ENCODE measurements around the gene EOLA1. TPM values are rescaled to one million over a fixed set of nuclear protein-coding genes. Genes with fewer than 3 reads are reported as not detected.

Gene EOLA1
- polyA plus RNA-seq, 1 donor from 2014 or later = 31.1 TPM

- no peaks in the 10 kb centered on the region for H4K20me1 ChIP-seq (ENCODE audit: insufficient read depth)
- H3K4me2 ChIP-seq (ENCODE audit: low read length) = peak overlapping the region; percentile 84
- H2AFZ ChIP-seq (ENCODE audit: low read depth, low read length) = no peak overlapping the region
- no peaks in the 10 kb centered on the region for H3K9me2 ChIP-seq (ENCODE audit: insufficient read depth, low read length)
- H3K4me3 ChIP-seq (ENCODE audit: low read length) = peak overlapping the region; percentile 72
- no peaks in the 10 kb centered on the region for H3F3A ChIP-seq (ENCODE audit: insufficient read depth, low read length, poor library complexity, severe bottlenecking)
- no peaks in the 10 kb centered on the region for H3K9me3 ChIP-seq (ENCODE audit: low read length)
- no peaks in the 10 kb centered on the region for H3K79me2 ChIP-seq (replicated peaks; ENCODE audit: insufficient read depth, low read length)
- peak overlapping the region; percentile 78 for H3K9ac ChIP-seq (ENCODE audit: low read length)
- H3K27ac ChIP-seq (ENCODE audit: low read length) = peak overlapping the region; percentile 81
- no peaks in the 10 kb centered on the region for H3K27me3 ChIP-seq (ENCODE audit: insufficient read depth, low read depth, low read length)
- H3K36me3 ChIP-seq (ENCODE audit: insufficient read depth, low read length) = no peaks in the 10 kb centered on the region
- no peak for TF ChIP-seq TAF1 (IDR thresholded peaks at IDR 0.05; ENCODE audit: low read depth)
- no peak for TF ChIP-seq REST (IDR thresholded peaks at IDR 0.05; ENCODE audit: borderline replicate concordance)
- TF ChIP-seq CTCF (IDR thresholded peaks at IDR 0.05; ENCODE audit: poor library complexity, severe bottlenecking) = peak; percentile 58
- TF ChIP-seq MXI1 (conservative IDR thresholded peaks at IDR 0.05; ENCODE audit: poor library complexity, severe bottlenecking) = no peak
- peak; percentile 11 for TF ChIP-seq POLR2AphosphoS5 (IDR thresholded peaks at IDR 0.05)
- no peak for TF ChIP-seq EZH2 (IDR thresholded peaks at IDR 0.05; ENCODE audit: borderline replicate concordance, insufficient read depth, low read length, poor library complexity, severe bottlenecking)
- TF ChIP-seq SMC3 (conservative IDR thresholded peaks at IDR 0.05; ENCODE audit: poor library complexity) = no peak
- no peak for TF ChIP-seq EP300 (conservative IDR thresholded peaks at IDR 0.05; ENCODE audit: poor library complexity, severe bottlenecking)
Measured at GRCh38 chrX:149504226-149504914, 36.4 kb upstream of the EOLA1 start.

GRCh38 chrX:149504915-149505651 is 35.7 kb upstream of the EOLA1 start, which contains the start of gene IDS:
Gene IDS, minus strand, starts transcription at chrX:149505306. Its CDS starts 169 bp downstream, at chrX:149505137.
- peak; percentile 28 for TF ChIP-seq RAD21 (conservative IDR thresholded peaks at IDR 0.05)
- peak; percentile 28 for TF ChIP-seq CTCF (IDR thresholded peaks at IDR 0.05; ENCODE audit: poor library complexity, severe bottlenecking)
- peak; percentile 45 for TF ChIP-seq SMC3 (conservative IDR thresholded peaks at IDR 0.05; ENCODE audit: poor library complexity)
- TF ChIP-seq MXI1 (conservative IDR thresholded peaks at IDR 0.05; ENCODE audit: poor library complexity, severe bottlenecking) = no peak
- TF ChIP-seq POLR2AphosphoS5 (IDR thresholded peaks at IDR 0.05) = peak; percentile 77
- no peak for TF ChIP-seq EP300 (conservative IDR thresholded peaks at IDR 0.05; ENCODE audit: poor library complexity, severe bottlenecking)
- no peaks in the 10 kb centered on the region for H3K9me3 ChIP-seq (ENCODE audit: low read length)
- no peaks in the 10 kb centered on the region for H3F3A ChIP-seq (ENCODE audit: insufficient read depth, low read length, poor library complexity, severe bottlenecking)
- H3K9ac ChIP-seq (ENCODE audit: low read length) = peak within 1 kb of the TSS; percentile 78
- no peaks in the 10 kb centered on the region for H3K9me2 ChIP-seq (ENCODE audit: insufficient read depth, low read length)
- peak within 1 kb of the TSS; percentile 84 for H3K4me2 ChIP-seq (ENCODE audit: low read length)
- H4K20me1 ChIP-seq (ENCODE audit: insufficient read depth) = no peaks in the 10 kb centered on the region
- no peaks in the 10 kb centered on the region for H3K36me3 ChIP-seq (ENCODE audit: insufficient read depth, low read length)
- H3K27me3 ChIP-seq (ENCODE audit: insufficient read depth, low read depth, low read length) = no peaks in the 10 kb centered on the region
- H3K79me2 ChIP-seq (replicated peaks; ENCODE audit: insufficient read depth, low read length) = no peaks in the 10 kb centered on the region
- peak within 1 kb of the TSS; percentile 60 for H2AFZ ChIP-seq (ENCODE audit: low read depth, low read length)
- H3K4me3 ChIP-seq (ENCODE audit: low read length) = peak within 1 kb of the TSS; percentile 72
- H3K27ac ChIP-seq (ENCODE audit: low read length) = peak within 1 kb of the TSS; percentile 81

Measured in neural cell (in vitro differentiated cells).